C4-2B (cell line): ENCODE results near the gene SUN1.

Experiments
- CTCF ChIP-seq: fragments of 450-650 bp; conservative IDR thresholded peaks from 2 replicates; pipeline ENCODE4 v1.5.1; 2017; ENCODE audit warnings: mild to moderate bottlenecking
- ZFX ChIP-seq: fragments of 450-650 bp; IDR thresholded peaks from 2 replicates; pipeline ENCODE4 v1.6.1; 2017

GRCh38 chr7:837001-837400 is 4.7 kb downstream of the SUN1 start:
- TF ChIP-seq CTCF (no peak), ZFX (no peak)
